ENCODE data around the gene INO80B.
A peak's percentile ranks its signal among the peaks of the same experiment; 100 is the strongest.
"Not testable (repeated sequence)": the region's sequence is repeated elsewhere in the genome, so short reads cannot be mapped to it uniquely, and the experiment has no call there.

Gene INO80B

GRCh38 chr2:74471332-74472065, 16.6 kb downstream of the INO80B start:
- intact Hi-C loops (cut with micrococcal nuclease), result loop anchor here (1.0 kb wide), 2 partner anchors 11 to 13 kb away; partner anchors contain the start of genes CCDC142 and WBP1
- no peaks in the 10 kb centered on the region for H3K9me3 Mint-ChIP-seq
- peaks cover 44% of the 10 kb centered on the region for H3K36me3 Mint-ChIP-seq (ENCODE audit: low read depth)

GRCh38 chr2:74472086-74472944, 17.4 kb downstream of the INO80B start, which contains the start of gene MRPL53:
Gene MRPL53, minus strand, starts transcription at chr2:74472680. Its CDS starts 20 bp downstream, at chr2:74472660.
- peaks cover 37% of the 10 kb centered on the region for H3K4me1 Mint-ChIP-seq (ENCODE audit: low read depth)
- H3K36me3 Mint-ChIP-seq (ENCODE audit: low read depth), result peaks cover 46% of the 10 kb centered on the region
- H3K27ac Mint-ChIP-seq, result peak within 1 kb of the TSS; percentile 97
- peak within 1 kb of the TSS; percentile 96 for H3K4me3 Mint-ChIP-seq
- no peaks in the 10 kb centered on the region for H3K27me3 Mint-ChIP-seq
- no peaks in the 10 kb centered on the region for H3K9me3 Mint-ChIP-seq
- intact Hi-C loops (cut with micrococcal nuclease), result loop anchor here (1.0 kb wide), 2 partner anchors 10 to 14 kb away; partner anchors contain the start of genes CCDC142 and WBP1

More at GRCh38 chr2:74471332-74472065, 16.6 kb downstream of the INO80B start:
- H3K27ac Mint-ChIP-seq, result peak overlapping the region; percentile 97
- no peaks in the 10 kb centered on the region for H3K27me3 Mint-ChIP-seq
- H3K4me3 Mint-ChIP-seq, result peak overlapping the region; percentile 96
- peaks cover 29% of the 10 kb centered on the region for H3K4me1 Mint-ChIP-seq (ENCODE audit: low read depth)

DNA sequence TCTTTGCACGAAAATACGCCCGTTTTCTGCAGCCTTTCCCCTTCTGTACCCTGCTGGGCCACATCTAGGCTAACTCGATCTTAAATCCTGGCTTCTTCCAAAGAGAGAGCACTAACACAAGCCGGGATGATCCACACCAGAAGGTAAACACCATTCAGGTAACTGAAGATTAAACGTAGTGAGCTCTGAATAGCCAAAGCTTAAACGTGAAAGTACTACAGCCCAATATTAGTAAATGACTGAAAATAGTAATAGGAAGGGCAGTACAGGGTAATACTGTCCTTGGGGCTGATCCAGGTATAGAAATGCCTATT, 18.0 kb downstream of the INO80B start:
- peaks cover 43% of the 10 kb centered on the region for H3K4me1 Mint-ChIP-seq (ENCODE audit: low read depth)
- peaks cover 52% of the 10 kb centered on the region for H3K36me3 Mint-ChIP-seq (ENCODE audit: low read depth)
- no peaks in the 10 kb centered on the region for H3K9me3 Mint-ChIP-seq
- intact Hi-C loops (cut with micrococcal nuclease), result loop anchor here (1.0 kb wide), 2 partner anchors 9 to 15 kb away; partner anchors contain the start of genes CCDC142 and WBP1
- H3K27ac Mint-ChIP-seq, result peak overlapping the region; percentile 97
- H3K4me3 Mint-ChIP-seq, result peak overlapping the region; percentile 96
- no peaks in the 10 kb centered on the region for H3K27me3 Mint-ChIP-seq

GRCh38 chr2:74474481-74474880, 19.6 kb downstream of the INO80B start:
- Mint-ChIP-seq H3K9me3 (no peaks in the 10 kb centered on the region), H3K27me3 (no peaks in the 10 kb centered on the region), H3K36me3 (ENCODE audit: low read depth) (peaks cover 64% of the 10 kb centered on the region), H3K27ac (peak overlapping the region; percentile 50), H3K4me3 (no peak overlapping the region), H3K4me1 (ENCODE audit: low read depth) (peaks cover 49% of the 10 kb centered on the region)
- intact Hi-C loops (cut with micrococcal nuclease), result no loop called here

- intact Hi-C loops (cut with micrococcal nuclease), result no loop called here
- Mint-ChIP-seq H3K36me3 (ENCODE audit: low read depth) (peaks cover 65% of the 10 kb centered on the region), H3K4me3 (no peak overlapping the region), H3K4me1 (ENCODE audit: low read depth) (peaks cover 49% of the 10 kb centered on the region), H3K9me3 (no peaks in the 10 kb centered on the region), H3K27me3 (no peaks in the 10 kb centered on the region), H3K27ac (peak overlapping the region; percentile 50)
These were observed 20.0 kb downstream of the INO80B start for GRCh38 chr2:74474899-74475298.

DNA sequence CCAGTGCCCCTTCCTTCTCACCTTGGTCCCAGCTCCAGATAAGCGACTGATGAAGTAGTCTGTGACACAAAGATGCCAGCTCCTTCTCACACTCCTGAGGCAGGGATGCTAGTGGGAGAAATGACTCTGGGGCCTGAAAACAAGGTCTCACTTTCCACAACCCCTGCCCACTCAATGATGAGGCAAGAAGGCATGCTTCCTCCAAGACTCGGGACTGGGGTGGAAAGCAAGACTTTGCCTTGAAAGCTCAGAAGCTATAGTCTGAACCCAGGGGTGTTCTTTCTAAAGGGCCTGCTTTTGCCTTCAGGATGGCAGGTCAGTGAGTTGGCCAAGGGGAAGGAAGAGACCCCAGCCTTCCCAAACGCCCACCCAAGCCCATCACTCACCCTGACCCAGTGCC, 26.5 kb downstream of the INO80B start:
- Mint-ChIP-seq H3K4me3 (peak overlapping the region; percentile 97), H3K4me1 (ENCODE audit: low read depth) (peaks cover 57% of the 10 kb centered on the region), H3K27ac (peak overlapping the region; percentile 89), H3K9me3 (no peaks in the 10 kb centered on the region), H3K27me3 (no peaks in the 10 kb centered on the region), H3K36me3 (ENCODE audit: low read depth) (peaks cover 70% of the 10 kb centered on the region)
- intact Hi-C loops (cut with micrococcal nuclease), result no loop called here

DNA sequence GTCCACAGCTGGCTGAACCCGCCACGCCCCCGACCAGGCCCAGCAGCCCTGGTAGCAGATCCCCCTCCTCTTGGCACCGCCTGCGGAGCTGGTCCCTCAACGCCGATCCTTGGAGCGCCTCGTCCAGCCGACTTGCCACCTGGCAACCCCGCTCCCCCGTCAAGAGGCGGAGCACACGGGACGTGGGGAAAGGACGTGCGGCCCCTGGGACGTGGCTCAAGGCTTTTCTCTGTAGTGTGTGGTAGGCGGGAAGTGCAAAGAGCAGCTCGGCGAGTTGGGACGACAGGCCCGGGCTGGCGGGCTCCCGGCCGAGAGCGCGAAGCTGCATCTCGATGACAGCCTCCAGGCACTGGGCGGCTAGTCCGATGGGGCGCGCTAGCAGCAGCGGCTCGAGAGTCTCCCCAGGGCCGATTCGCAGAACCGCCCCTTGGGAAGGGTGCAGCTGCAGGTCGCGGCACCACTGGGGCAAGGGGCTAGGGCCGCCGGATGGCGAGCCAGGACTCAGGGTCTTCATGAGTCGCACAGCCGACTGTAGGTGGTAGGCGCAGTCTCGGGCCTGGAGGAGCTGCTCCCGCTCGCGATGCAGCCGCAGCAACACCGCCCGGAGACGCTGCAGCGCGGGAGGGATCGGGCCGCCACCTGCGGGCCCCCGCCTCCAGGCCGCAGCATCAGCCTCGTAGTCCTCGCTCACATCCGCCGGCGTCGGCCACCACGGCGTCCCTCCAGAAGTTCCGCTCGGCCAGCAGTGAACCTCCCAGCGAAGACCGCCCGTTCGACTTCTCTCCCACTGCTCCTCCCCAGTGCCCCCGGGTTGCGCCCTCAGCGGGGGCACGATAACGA, 27.3 kb downstream of the INO80B start:
- Mint-ChIP-seq H3K4me1 (ENCODE audit: low read depth) (peaks cover 57% of the 10 kb centered on the region), H3K9me3 (no peaks in the 10 kb centered on the region), H3K27me3 (no peaks in the 10 kb centered on the region), H3K36me3 (ENCODE audit: low read depth) (peaks cover 77% of the 10 kb centered on the region), H3K27ac (peak overlapping the region; percentile 89), H3K4me3 (peak overlapping the region; percentile 97)
- intact Hi-C loops (cut with micrococcal nuclease), result loop anchor here (1.0 to 2.0 kb wide), 2 partner anchors 10 to 73 kb away; partner anchors contain the start of genes DOK1 and MRPL53

DNA sequence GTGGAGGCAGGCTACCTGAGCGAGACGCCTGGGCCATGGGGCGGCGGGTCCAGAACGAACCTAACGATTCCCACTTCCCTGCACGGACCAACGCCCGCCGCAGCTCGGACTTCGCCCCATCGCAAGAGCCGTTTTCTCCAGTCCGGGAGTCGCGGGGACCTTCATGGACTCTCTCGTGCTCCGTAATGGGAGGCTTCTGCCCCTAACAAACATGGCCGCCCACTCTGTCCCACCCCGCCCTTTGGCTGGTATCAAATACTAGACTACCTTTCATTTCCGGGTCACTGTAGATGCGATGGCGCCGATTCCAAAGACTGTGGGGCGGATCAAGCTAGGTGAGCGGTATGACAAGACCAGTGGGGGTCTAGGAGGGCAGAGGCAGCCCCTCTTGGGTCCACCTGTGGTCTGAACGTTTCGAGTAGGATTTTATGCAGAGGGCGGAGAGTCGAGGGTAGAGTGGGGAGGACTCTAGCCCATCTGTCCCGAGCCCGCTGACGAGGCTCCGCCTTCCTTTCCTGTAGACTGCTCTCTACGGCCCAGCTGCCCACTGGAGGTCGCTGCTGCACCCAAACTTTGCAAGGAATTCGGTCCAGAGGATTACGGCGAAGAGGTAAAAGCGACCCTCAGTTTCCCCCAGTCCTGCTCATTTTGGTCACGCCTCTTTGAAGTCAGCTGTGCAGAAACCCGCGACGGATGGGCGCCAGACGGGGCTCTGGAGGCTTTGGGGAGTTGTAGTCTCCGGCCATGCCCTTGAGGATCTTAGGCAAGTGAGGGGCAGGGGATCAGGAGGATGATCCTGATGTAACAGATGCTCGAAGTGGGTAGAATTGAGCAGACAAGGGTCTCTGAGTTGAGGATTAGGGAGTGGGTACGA, 28.2 kb downstream of the INO80B start, which contains the start of the genes CCDC142 and TTC31:
Gene CCDC142, minus strand, starts transcription at position 198 of the 874 bp plus-strand sequence. Its CDS starts 161 bp downstream, at position 37.
Gene TTC31, plus strand, starts transcription at position 281 of the 874 bp plus-strand sequence. Its CDS starts 15 bp downstream, at position 296.
- intact Hi-C loops (cut with micrococcal nuclease), result loop anchor here (1.0 to 2.0 kb wide), 6 partner anchors 11 to 104 kb away; partner anchors contain the start of genes AUP1, C2orf81, DOK1 and HTRA2
- peak within 1 kb of the TSS; percentile 97 for H3K4me3 Mint-ChIP-seq
- H3K36me3 Mint-ChIP-seq (ENCODE audit: low read depth), result peaks cover 69% of the 10 kb centered on the region
- no peaks in the 10 kb centered on the region for H3K27me3 Mint-ChIP-seq
- H3K9me3 Mint-ChIP-seq, result no peaks in the 10 kb centered on the region
- peaks cover 50% of the 10 kb centered on the region for H3K4me1 Mint-ChIP-seq (ENCODE audit: low read depth)
- peak within 1 kb of the TSS; percentile 89 for H3K27ac Mint-ChIP-seq

GRCh38 chr2:74483675-74484164, 28.8 kb downstream of the INO80B start:
- intact Hi-C loops (cut with micrococcal nuclease), result loop anchor here (1.0 to 2.0 kb wide), 5 partner anchors 29 to 104 kb away; partner anchors contain the start of genes AUP1, C2orf81, DOK1 and HTRA2
- not testable (repeated sequence) for H3K9me3 Mint-ChIP-seq, H3K27me3 Mint-ChIP-seq
- H3K4me1 Mint-ChIP-seq (ENCODE audit: low read depth), result peaks cover 50% of the 10 kb centered on the region
- H3K36me3 Mint-ChIP-seq (ENCODE audit: low read depth), result peaks cover 70% of the 10 kb centered on the region
- peak overlapping the region; percentile 97 for H3K4me3 Mint-ChIP-seq
- peak overlapping the region; percentile 89 for H3K27ac Mint-ChIP-seq

- peaks cover 70% of the 10 kb centered on the region for H3K36me3 Mint-ChIP-seq (ENCODE audit: low read depth)
- intact Hi-C loops (cut with micrococcal nuclease), result no loop called here
- H3K27ac Mint-ChIP-seq, result no peak overlapping the region
- H3K4me3 Mint-ChIP-seq, result no peak overlapping the region
- no peaks in the 10 kb centered on the region for H3K9me3 Mint-ChIP-seq
- peaks cover 32% of the 10 kb centered on the region for H3K4me1 Mint-ChIP-seq (ENCODE audit: low read depth)
- no peaks in the 10 kb centered on the region for H3K27me3 Mint-ChIP-seq
These were observed 31.3 kb downstream of the INO80B start for GRCh38 chr2:74486141-74486540.

DNA sequence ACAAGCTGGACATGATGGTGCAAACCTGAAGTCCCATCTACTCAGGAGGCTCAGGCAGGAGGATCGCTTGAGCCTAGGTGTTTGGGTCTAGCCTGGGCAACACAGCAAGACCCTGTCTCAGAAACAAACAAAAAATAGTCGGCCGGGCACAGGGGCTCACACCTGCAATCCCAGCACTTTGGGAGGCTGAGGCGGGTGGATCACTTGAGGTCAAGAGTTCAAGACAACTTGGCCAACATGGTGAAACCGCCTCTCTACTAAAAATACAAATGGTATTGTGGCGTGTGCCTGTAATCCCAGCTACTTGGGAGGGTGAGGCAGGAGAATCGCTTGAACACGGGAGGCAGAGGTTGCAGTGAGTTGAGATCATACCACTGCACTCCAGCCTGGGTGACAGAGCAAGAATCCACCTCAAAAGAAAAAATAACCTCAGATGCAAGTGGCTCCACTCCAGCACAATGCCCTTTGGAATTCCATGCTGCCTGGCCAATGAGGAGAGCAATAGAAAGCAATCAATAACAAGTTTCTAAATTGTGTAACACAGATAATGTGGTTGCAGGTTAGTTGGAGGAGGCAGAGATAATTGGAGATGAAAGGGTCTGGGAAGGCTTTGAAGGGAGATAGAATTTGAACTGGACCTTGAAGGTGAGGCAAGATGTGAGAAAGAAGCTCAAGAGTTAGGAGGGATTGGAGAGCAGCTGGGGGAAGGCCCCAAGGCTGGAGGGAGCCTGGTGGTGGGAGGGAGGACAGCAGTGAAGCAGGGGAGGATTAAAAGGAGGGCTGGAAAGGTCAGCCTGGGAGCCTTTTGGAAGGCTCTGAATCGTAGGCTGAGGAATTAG, 34.0 kb downstream of the INO80B start:
- intact Hi-C loops (cut with micrococcal nuclease), result no loop called here
- peaks cover 15% of the 10 kb centered on the region for H3K4me1 Mint-ChIP-seq (ENCODE audit: low read depth)
- H3K27me3 Mint-ChIP-seq, result no peaks in the 10 kb centered on the region
- H3K4me3 Mint-ChIP-seq, result no peak overlapping the region
- no peak overlapping the region for H3K27ac Mint-ChIP-seq
- no peaks in the 10 kb centered on the region for H3K9me3 Mint-ChIP-seq
- peaks cover 80% of the 10 kb centered on the region for H3K36me3 Mint-ChIP-seq (ENCODE audit: low read depth)

Data from dendritic cell treated with granulocyte-macrophage colony-stimulating factor and Interleukin-4, amounts not matched to agents 40 ng/mL and 50 ng/mL, for 4 days (primary cell).